Measurements from ENCODE around the gene CTDSPL2.

DNA sequence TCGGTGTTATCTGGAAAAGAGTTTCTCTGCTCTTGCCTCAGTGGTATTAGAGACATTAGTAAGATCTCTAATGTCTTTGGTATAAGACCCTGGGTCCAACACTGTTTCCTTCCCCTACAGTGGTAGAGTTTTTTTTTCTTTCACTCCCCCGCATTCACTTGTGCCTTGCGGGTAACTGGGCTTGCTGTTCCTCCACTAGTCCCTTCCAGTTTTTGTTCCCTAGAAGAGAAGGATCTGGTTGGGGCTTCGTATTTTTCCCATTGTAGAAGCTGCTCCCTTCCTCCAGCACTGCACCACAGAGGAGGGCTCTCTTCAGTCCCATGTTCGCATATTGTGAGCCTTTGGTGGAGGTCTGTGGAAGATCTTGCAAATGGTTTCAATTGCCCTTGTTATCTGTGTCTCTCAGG lies 13.7 kb downstream of the CTDSPL2 start:
- TF ChIP-seq, protein P1, sequence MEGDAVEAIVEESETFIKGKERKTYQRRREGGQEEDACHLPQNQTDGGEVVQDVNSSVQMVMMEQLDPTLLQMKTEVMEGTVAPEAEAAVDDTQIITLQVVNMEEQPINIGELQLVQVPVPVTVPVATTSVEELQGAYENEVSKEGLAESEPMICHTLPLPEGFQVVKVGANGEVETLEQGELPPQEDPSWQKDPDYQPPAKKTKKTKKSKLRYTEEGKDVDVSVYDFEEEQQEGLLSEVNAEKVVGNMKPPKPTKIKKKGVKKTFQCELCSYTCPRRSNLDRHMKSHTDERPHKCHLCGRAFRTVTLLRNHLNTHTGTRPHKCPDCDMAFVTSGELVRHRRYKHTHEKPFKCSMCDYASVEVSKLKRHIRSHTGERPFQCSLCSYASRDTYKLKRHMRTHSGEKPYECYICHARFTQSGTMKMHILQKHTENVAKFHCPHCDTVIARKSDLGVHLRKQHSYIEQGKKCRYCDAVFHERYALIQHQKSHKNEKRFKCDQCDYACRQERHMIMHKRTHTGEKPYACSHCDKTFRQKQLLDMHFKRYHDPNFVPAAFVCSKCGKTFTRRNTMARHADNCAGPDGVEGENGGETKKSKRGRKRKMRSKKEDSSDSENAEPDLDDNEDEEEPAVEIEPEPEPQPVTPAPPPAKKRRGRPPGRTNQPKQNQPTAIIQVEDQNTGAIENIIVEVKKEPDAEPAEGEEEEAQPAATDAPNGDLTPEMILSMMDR (conservative IDR thresholded peaks at IDR 0.05 in 1 of 2, IDR thresholded peaks at IDR 0.05 in 1 of 2; ENCODE audit: extremely low read depth in 1 of 2, insufficient read depth in 1 of 2, low read depth in 1 of 2, low read length in 2 of 2), result no peak
- no peak for TF ChIP-seq EZH2 (IDR thresholded peaks at IDR 0.05; ENCODE audit: borderline replicate concordance, low read length)

Data from mammary epithelial cell (primary cell).